ENCODE results near the gene MCF2L. TPM values are rescaled to one million over a fixed set of nuclear protein-coding genes. Genes with fewer than 3 reads are reported as not detected.

The MCF2L gene
- total RNA-seq, 2 donors from 2014 or later: 47.6 to 64.7 TPM

GRCh38 chr13:113089693-113090414 is 120.8 kb downstream of the MCF2L start:
- DNase-seq (ENCODE audit: low spot score): no peak
- Histone ChIP-seq H3K4me3 (no peak overlapping the region), H3K36me3 (no peaks in the 10 kb centered on the region), H3K9me3 (no peaks in the 10 kb centered on the region), H3K4me1 (replicated peaks) (no peaks in the 10 kb centered on the region), H3K27ac (no peak overlapping the region), H3K27me3 (replicated peaks; ENCODE audit: insufficient read depth) (no peaks in the 10 kb centered on the region)
- intact Hi-C loops (cut with DNase I): no loop called here
- TF ChIP-seq POLR2A (IDR thresholded peaks at IDR 0.05) (no peak), CTCF (IDR thresholded peaks at IDR 0.05) (no peak), POLR2AphosphoS5 (IDR thresholded peaks at IDR 0.05) (no peak)
- 84% methylated on average over 36 of the region's 36 CpGs for WGBS

GRCh38 chr13:113090415-113090770 is 121.4 kb downstream of the MCF2L start:
- TF ChIP-seq POLR2A (IDR thresholded peaks at IDR 0.05) (no peak), CTCF (IDR thresholded peaks at IDR 0.05) (no peak), POLR2AphosphoS5 (IDR thresholded peaks at IDR 0.05) (no peak)
- Histone ChIP-seq H3K27ac (no peak overlapping the region), H3K9me3 (no peaks in the 10 kb centered on the region), H3K4me3 (no peak overlapping the region), H3K4me1 (replicated peaks) (no peaks in the 10 kb centered on the region), H3K27me3 (replicated peaks; ENCODE audit: insufficient read depth) (no peaks in the 10 kb centered on the region), H3K36me3 (no peaks in the 10 kb centered on the region)
- DNase-seq (ENCODE audit: low spot score): no peak
- intact Hi-C loops (cut with DNase I): no loop called here
- WGBS: 86% methylated on average over 13 of the region's 13 CpGs

- Histone ChIP-seq H3K4me1 (replicated peaks) (no peaks in the 10 kb centered on the region), H3K36me3 (no peaks in the 10 kb centered on the region), H3K4me3 (no peak overlapping the region), H3K27me3 (replicated peaks; ENCODE audit: insufficient read depth) (no peaks in the 10 kb centered on the region), H3K9me3 (no peaks in the 10 kb centered on the region), H3K27ac (no peak overlapping the region)
- 90% methylated on average over 24 of the region's 24 CpGs for WGBS
- intact Hi-C loops (cut with DNase I): no loop called here
- DNase-seq (ENCODE audit: low spot score): no peak
- TF ChIP-seq POLR2AphosphoS5 (IDR thresholded peaks at IDR 0.05) (no peak), CTCF (IDR thresholded peaks at IDR 0.05) (no peak), POLR2A (IDR thresholded peaks at IDR 0.05) (no peak)
These were observed 121.8 kb downstream of the MCF2L start for GRCh38 chr13:113090806-113091205.

- no peak overlapping the region for H3K4me3 ChIP-seq
- TF ChIP-seq POLR2A (IDR thresholded peaks at IDR 0.05) (no peak), CTCF (IDR thresholded peaks at IDR 0.05) (no peak), POLR2AphosphoS5 (IDR thresholded peaks at IDR 0.05) (no peak)
- H3K27me3 ChIP-seq (replicated peaks; ENCODE audit: insufficient read depth): no peaks in the 10 kb centered on the region
- no peaks in the 10 kb centered on the region for H3K9me3 ChIP-seq
- no peak overlapping the region for H3K27ac ChIP-seq
- H3K36me3 ChIP-seq: no peaks in the 10 kb centered on the region
- no peak for DNase-seq (ENCODE audit: low spot score)
- H3K4me1 ChIP-seq (replicated peaks): no peaks in the 10 kb centered on the region
- 87% methylated on average over 30 of the region's 30 CpGs for WGBS
- intact Hi-C loops (cut with DNase I): no loop called here
These were observed 122.3 kb downstream of the MCF2L start for GRCh38 chr13:113091211-113091771.
